Activated naive CD4-positive, alpha-beta T cell treated with anti-CD3 and anti-CD28 coated beads, Interleukin-2, amount 50 U/mL, for 24 hours (primary cell): ENCODE data around the gene TRIM50.
"Not testable (repeated sequence)": the region's sequence is repeated elsewhere in the genome, so short reads cannot be mapped to it uniquely, and the experiment has no call there.

Experiments used
- H3K27ac Mint-ChIP-seq: one replicate; pipeline ENCODE4 v1.8.0; 2021; ENCODE audit warnings: mild to moderate bottlenecking, mixed read lengths
- H3K27me3 Mint-ChIP-seq: one replicate; pipeline ENCODE4 v1.8.0; 2021; ENCODE audit warnings: mixed read lengths
- H3K36me3 Mint-ChIP-seq: one replicate; pipeline ENCODE4 v1.8.0; 2021; ENCODE audit warnings: mixed read lengths
- H3K4me1 Mint-ChIP-seq: one replicate; pipeline ENCODE4 v1.8.0; 2021; ENCODE audit warnings: mixed read lengths
- H3K4me3 Mint-ChIP-seq: one replicate; pipeline ENCODE4 v1.8.0; 2021; ENCODE audit warnings: mild to moderate bottlenecking, mixed read lengths
- H3K9me3 Mint-ChIP-seq: one replicate; pipeline ENCODE4 v1.8.0; 2021; ENCODE audit warnings: mixed read lengths

Gene TRIM50

DNA sequence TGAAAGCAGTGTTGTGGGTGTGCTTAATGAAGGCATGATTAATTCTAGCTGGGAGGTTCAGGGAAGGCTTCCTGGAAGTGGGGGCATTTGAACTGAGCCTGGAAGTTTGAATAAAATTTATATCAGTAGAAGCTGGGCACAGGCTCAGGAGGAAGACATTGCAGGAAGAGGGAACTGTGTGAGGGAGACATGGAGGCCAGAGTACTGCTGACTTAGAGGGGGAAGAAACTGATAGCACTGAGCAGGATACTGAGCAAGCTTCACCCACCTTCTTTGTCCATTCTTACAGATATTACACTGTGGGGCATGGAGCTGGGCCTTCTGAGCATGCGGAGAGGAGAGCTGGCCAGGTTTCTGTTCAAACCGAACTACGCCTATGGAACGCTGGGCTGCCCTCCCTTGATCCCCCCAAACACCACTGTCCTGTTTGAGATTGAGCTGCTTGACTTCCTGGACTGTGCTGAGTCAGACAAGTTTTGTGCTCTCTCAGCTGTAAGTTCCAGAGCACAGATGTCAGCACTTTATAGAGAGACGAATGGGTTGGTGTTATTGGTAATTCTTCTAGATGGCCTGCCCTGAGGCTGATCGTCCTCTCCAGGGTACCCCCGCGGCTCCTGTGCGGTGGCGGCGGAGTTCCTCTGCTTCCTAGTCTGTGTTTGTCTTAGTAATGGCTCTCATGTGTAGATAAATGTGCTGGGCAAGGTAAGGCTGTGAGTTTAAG is 2.1 kb upstream of the TRIM50 start:
- no peaks in the 10 kb centered on the region for H3K9me3 Mint-ChIP-seq
- no peaks in the 10 kb centered on the region for H3K4me1 Mint-ChIP-seq
- no peak overlapping the region for H3K4me3 Mint-ChIP-seq
- H3K36me3 Mint-ChIP-seq, result no peaks in the 10 kb centered on the region
- no peaks in the 10 kb centered on the region for H3K27me3 Mint-ChIP-seq
- no peak overlapping the region for H3K27ac Mint-ChIP-seq

DNA sequence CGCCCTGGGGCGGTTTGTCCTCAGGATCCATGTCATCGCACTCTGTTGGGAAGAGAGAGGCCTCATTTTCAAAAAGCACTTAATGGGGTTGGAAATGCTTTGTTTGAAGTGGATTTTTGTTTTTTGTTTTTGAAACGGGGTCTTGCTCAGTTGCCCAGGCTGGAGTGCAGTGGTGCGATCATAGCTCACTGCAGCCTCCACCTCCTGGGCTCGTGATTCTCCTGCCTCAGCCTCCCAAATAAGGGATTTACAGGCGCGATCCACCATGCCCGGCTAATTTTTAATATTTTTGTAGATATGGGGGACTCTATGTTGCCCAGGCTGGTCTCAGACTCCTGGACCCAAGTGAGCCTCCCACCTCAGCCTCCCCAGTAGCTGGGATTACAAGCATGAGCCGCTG is 814 bp upstream of the TRIM50 start:
- H3K4me3 Mint-ChIP-seq, result no peak overlapping the region
- H3K36me3 Mint-ChIP-seq, result no peaks in the 10 kb centered on the region
- no peaks in the 10 kb centered on the region for H3K9me3 Mint-ChIP-seq
- no peaks in the 10 kb centered on the region for H3K27me3 Mint-ChIP-seq
- no peak overlapping the region for H3K27ac Mint-ChIP-seq
- H3K4me1 Mint-ChIP-seq, result peaks cover 10% of the 10 kb centered on the region

DNA sequence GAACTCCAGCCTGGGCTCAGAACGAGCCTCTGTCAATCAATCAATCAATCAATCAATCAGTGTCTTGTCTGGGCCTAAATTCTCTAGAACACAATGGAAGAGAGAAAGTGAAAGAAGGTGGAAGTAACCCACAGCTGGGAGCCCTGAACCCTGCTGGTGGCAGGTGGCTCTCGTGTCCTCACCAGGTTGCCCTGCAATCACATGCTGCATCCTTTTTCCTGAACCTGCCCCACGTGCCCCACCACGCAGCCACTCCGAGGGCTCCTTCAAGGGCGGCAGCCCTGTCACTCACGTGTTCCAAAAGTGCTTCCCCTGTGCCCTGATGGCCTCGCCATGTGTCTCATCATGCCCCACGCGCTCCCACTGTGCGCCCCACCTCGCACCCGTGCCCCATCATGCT is 433 bp downstream of the TRIM50 start:
- H3K4me3 Mint-ChIP-seq, H3K36me3 Mint-ChIP-seq, H3K27me3 Mint-ChIP-seq, H3K9me3 Mint-ChIP-seq, H3K27ac Mint-ChIP-seq: not testable (repeated sequence)
- H3K4me1 Mint-ChIP-seq, result peaks cover 18% of the 10 kb centered on the region

DNA sequence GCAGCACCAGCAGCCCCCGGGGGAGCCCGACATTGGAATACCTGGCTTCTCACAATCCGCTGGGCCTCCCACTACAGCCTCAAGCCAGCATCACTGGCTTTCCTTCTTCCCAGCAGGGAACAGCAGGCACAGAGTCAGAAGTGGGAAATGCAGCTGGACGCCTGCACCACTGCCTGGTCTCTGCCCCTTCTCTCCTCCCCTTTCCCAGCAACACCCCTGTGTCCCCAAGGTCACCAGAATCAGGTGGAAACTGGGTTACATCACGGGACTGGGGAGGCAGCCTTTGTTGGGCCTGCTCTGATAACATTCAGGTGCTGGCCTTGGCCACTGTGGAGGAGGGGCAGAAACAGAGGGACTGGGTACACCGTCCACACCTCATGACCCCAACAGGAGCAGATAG is 2.5 kb downstream of the TRIM50 start:
- peaks cover 18% of the 10 kb centered on the region for H3K4me1 Mint-ChIP-seq
- not testable (repeated sequence) for H3K27me3 Mint-ChIP-seq, H3K4me3 Mint-ChIP-seq, H3K27ac Mint-ChIP-seq, H3K36me3 Mint-ChIP-seq, H3K9me3 Mint-ChIP-seq

- H3K9me3 Mint-ChIP-seq, H3K36me3 Mint-ChIP-seq, H3K27ac Mint-ChIP-seq, H3K27me3 Mint-ChIP-seq: not testable (repeated sequence)
- H3K4me1 Mint-ChIP-seq, result peaks cover 18% of the 10 kb centered on the region
- H3K4me3 Mint-ChIP-seq, result peak overlapping the region; percentile 63
These were observed 3.6 kb downstream of the TRIM50 start for GRCh38 chr7:73324081-73324845.

DNA sequence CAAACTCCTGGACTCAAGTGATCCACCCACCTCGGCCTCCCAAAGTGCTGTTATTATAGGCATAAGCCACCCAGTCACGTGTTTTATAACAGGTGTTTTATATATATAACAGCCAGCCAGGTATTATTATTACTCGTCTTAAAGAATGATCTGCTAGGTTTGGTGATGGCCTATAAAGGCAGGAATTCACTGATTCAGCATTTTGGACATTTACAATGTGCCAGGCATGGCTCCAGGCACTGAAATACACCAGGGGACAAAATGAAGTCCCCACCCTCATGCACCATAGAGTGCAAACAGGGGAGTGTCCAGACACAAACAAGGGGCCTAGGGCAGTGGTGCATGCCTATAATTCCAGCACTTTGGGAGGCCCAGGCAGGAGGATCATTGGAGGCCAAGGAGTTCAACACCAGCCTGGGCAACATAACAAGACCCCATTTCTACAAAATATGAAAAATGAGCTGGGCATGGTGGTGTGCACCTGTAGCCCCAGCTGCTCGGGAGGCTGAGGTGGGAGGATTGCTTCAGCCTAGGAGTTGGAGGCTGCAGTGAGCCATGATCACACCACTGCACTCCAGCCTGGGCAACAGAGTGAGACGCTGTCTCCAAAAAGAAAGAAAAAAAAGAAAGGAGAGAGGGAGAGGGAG is 4.3 kb downstream of the TRIM50 start:
- not testable (repeated sequence) for H3K36me3 Mint-ChIP-seq, H3K27ac Mint-ChIP-seq, H3K9me3 Mint-ChIP-seq, H3K27me3 Mint-ChIP-seq
- H3K4me1 Mint-ChIP-seq, result peaks cover 18% of the 10 kb centered on the region
- peak overlapping the region; percentile 63 for H3K4me3 Mint-ChIP-seq

DNA sequence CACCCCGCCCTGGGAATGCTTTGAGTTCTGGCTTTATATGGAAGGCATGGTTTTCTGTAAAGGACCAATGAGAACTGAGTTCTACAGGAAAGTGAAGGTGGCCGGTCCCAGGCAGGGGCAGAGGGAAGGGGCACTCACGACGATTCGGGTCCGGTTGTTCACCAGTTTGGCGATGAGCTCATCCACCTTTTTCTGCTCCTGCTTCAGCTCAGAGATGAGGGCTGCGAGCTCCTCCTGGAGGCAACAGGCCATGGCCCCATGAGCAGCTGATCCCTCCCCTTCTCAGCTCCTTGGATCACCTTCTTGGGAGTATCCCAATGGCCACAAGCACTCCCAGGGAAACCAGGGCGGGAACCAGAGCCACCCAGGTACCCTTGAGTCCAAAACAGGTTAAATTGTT is 7.9 kb downstream of the TRIM50 start:
- not testable (repeated sequence) for H3K27me3 Mint-ChIP-seq, H3K27ac Mint-ChIP-seq, H3K4me3 Mint-ChIP-seq, H3K9me3 Mint-ChIP-seq, H3K36me3 Mint-ChIP-seq
- peaks cover 18% of the 10 kb centered on the region for H3K4me1 Mint-ChIP-seq

DNA sequence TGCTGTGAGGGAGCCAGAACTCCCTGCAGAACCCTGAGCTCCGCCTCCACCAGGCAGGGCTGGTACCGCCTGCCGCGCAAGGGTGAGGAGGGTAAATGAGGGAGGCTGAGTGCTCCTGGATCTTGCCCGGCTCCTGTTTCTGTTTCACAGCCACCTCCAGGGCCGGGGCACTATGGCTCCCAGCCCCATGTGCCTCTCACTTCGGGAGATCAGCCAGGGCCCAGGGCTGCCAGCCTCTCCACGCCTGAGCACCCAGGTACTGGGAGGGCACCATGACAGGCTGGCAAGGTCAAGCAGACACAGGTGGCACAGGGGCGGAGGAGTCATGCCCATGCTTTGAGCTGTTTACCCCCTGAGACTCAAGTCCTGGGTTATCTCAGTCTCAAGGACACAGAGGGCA is 8.3 kb downstream of the TRIM50 start:
- H3K4me3 Mint-ChIP-seq, H3K27me3 Mint-ChIP-seq: not testable (repeated sequence)

DNA sequence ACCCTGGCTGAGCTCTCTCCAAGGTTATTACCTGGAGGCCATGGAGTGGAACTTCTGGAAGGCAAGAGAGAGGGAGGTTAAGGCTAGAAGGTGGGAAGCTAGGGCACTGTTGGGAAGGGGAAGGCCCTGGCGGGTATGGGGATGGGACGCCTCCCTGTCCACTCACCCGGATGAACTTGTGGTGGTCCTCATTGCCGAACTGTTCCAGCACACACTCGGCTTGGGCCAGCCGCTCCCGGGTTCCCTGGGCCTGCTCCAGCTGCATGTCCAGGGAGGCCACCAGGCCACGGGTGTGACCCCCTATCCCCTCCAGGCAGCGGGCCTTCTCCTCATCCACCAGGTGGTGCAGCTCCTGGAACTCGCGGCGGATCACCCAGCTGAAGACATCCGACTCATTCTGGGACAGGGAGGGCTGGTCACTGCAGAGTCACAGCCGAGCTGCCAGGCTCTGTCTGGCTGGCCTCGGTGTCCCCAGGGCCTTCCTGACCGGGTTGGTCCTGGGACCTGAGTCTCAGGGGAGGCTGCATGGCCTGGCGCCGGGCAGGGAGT is 9.2 kb downstream of the TRIM50 start:
- not testable (repeated sequence) for H3K27me3 Mint-ChIP-seq, H3K4me1 Mint-ChIP-seq, H3K9me3 Mint-ChIP-seq, H3K27ac Mint-ChIP-seq, H3K36me3 Mint-ChIP-seq, H3K4me3 Mint-ChIP-seq

More for the DNA sequence above, 8.3 kb downstream of the TRIM50 start:
- H3K27ac Mint-ChIP-seq, H3K36me3 Mint-ChIP-seq, H3K9me3 Mint-ChIP-seq: not testable (repeated sequence)
- peaks cover 16% of the 10 kb centered on the region for H3K4me1 Mint-ChIP-seq

GRCh38 chr7:73316521-73316920 is 11.4 kb downstream of the TRIM50 start:
- no peaks in the 10 kb centered on the region for H3K36me3 Mint-ChIP-seq
- H3K27me3 Mint-ChIP-seq, result no peaks in the 10 kb centered on the region
- no peaks in the 10 kb centered on the region for H3K9me3 Mint-ChIP-seq
- H3K4me1 Mint-ChIP-seq, result no peaks in the 10 kb centered on the region
- no peak overlapping the region for H3K4me3 Mint-ChIP-seq
- no peak overlapping the region for H3K27ac Mint-ChIP-seq

DNA sequence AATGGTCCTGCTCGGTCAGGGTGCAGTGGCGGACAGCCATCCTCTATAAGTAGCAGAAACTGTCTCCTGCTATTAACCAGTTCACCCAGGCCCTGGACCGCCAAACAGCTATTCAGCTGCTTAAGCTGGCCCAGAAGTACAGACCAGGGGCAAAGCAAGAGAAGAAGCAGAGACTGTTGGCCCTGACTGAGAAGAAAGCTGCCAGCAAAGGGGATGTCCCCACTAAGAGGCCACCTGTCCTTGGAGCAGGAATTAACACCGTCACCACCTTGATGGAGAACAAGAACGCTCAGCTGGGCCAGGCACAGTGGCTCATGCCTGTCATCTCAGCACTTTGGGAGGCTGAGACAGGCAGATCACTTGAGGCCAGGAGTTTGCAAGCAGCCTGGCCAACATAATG is 13.6 kb downstream of the TRIM50 start:
- no peaks in the 10 kb centered on the region for H3K36me3 Mint-ChIP-seq
- H3K27ac Mint-ChIP-seq, result no peak overlapping the region
- H3K27me3 Mint-ChIP-seq, result no peaks in the 10 kb centered on the region
- no peaks in the 10 kb centered on the region for H3K9me3 Mint-ChIP-seq
- H3K4me3 Mint-ChIP-seq, result no peak overlapping the region
- peaks cover 2% of the 10 kb centered on the region for H3K4me1 Mint-ChIP-seq

DNA sequence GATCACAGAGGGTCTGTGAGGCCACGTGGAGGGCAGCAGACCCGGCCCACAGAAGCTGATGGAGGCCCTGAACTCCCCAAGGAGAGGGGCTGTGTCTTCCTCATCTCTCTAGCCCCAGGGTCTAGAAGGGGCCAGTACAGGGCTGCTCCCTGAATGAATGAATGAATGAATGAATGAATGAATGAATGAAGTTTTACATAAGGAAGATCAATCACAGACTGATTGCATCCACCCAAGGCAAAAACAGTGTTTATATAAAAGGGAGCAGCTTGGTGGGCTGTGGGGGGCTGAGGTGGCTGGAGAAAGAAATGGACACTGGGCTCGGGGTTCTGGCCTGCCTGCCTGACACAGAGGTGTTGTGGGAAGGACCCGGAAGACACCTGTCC is 14.4 kb downstream of the TRIM50 start:
- no peaks in the 10 kb centered on the region for H3K9me3 Mint-ChIP-seq
- no peak overlapping the region for H3K27ac Mint-ChIP-seq
- H3K4me1 Mint-ChIP-seq, result peaks cover 10% of the 10 kb centered on the region
- no peak overlapping the region for H3K4me3 Mint-ChIP-seq
- H3K36me3 Mint-ChIP-seq, result peaks cover 1% of the 10 kb centered on the region
- no peaks in the 10 kb centered on the region for H3K27me3 Mint-ChIP-seq

DNA sequence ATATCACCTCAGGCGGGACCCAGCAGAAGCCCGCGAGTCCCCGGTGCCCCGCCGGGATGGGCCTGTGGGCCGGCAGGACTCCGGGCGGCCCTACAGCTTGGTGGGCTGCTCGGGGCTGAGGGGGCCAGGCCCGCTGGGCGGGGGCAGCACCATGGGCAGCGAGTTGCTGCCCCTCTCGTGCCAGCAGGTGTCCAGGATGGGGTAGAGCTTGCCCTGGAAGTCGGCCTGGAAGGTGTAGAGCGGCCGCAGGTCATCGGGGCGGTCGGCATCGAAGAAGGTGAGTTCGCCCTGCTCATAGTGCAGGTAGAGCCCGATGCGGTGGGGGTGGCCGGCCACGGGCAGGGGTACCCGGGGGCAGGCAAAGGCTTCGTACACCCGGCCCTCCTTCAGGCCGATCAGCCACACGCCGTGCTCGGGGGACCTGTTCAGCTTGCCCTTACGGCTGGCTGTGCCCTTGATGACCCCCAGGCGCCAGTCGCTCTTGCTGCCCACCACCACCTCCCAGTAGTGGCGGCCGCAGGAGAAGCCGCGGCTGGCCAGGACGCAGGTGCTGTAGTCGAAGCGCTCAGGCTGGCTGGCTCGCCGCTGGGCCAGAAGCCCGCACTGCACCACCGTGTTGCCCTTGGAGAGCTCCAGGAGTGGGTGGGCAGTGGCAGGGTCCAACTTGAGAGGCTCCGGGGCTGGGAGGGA is 14.9 kb downstream of the TRIM50 start:
- Mint-ChIP-seq H3K27me3 (no peaks in the 10 kb centered on the region), H3K4me1 (peaks cover 13% of the 10 kb centered on the region), H3K4me3 (no peak overlapping the region), H3K9me3 (no peaks in the 10 kb centered on the region), H3K36me3 (peaks cover 1% of the 10 kb centered on the region), H3K27ac (no peak overlapping the region)

DNA sequence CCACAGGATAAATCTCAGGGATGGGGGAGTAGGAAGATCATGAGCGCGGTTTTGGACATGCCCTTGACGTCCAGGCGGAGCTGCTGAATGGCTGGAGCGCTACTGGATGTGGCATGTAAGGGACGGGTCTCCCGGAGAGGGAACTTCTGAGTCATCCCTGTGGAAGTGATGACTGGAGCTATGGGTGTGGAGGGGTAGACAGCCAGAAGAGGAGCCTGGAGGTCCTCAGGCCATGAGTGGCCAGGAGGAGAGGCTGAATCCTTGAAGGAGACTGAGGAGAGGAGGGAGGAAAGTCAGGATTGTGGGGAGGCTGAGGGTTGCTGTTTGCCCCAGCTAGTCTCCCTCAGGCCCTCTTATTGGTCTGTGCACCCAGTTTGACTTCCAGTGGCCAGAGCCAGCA is 16.5 kb downstream of the TRIM50 start:
- Mint-ChIP-seq H3K4me1 (peaks cover 29% of the 10 kb centered on the region), H3K27ac (peak overlapping the region; percentile 51)
- not testable (repeated sequence) for H3K4me3 Mint-ChIP-seq, H3K36me3 Mint-ChIP-seq, H3K27me3 Mint-ChIP-seq, H3K9me3 Mint-ChIP-seq

DNA sequence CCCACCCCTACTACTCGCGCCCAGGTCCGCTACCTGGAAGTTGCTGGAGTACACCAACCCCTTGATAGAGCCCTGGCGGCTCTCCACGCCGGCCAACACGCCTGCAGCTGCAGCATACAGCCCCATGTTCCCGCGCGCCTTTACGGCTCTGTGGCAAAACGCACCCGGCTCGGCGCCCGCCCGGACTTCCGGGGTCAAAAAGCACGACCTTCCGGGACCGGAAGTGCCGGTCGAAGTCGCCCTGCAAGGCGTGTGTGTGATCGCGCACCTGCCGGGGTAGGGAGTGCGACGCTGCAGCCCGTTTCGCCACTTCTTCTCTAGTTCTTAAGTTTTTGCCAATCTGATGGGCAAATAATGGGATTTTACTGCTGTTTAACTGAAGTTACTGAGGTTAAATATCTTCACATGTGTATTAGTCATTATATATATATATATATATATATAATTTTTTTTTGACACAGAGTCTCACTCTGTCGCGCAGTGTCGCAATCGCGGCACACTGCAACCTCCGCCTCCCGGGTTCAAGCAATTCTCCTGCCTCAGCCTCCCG is 19.1 kb downstream of the TRIM50 start, which contains the start of gene NSUN5:
Gene NSUN5 (minus strand): TSS at position 162 of the 550 bp plus-strand sequence. CDS start 36 bp downstream, at position 126.
- H3K4me3 Mint-ChIP-seq, result peak within 1 kb of the TSS; percentile 98
- H3K4me1 Mint-ChIP-seq, result peaks cover 35% of the 10 kb centered on the region
- peak within 1 kb of the TSS; percentile 96 for H3K27ac Mint-ChIP-seq
- no peaks in the 10 kb centered on the region for H3K9me3 Mint-ChIP-seq
- H3K27me3 Mint-ChIP-seq, result no peaks in the 10 kb centered on the region
- H3K36me3 Mint-ChIP-seq, result peaks cover 10% of the 10 kb centered on the region
